HG03060 (cell line): ENCODE results near the gene FLACC1.
"Not testable (repeated sequence)": the region's sequence is repeated elsewhere in the genome, so short reads cannot be mapped to it uniquely, and the experiment has no call there.

Experiments used
- ATAC-seq: cut with Tn5 transposase; IDR thresholded peaks from one replicate; pipeline ENCODE4 v1.9.1; 2021; ENCODE audit warnings: low read depth, moderate number of reproducible peaks; ENCODE audit not compliant: unreplicated experiment

The FLACC1 gene

GRCh38 chr2:201257956-201258665 lies 99.0 kb downstream of the FLACC1 start:
- peak; percentile 47 for ATAC-seq

DNA sequence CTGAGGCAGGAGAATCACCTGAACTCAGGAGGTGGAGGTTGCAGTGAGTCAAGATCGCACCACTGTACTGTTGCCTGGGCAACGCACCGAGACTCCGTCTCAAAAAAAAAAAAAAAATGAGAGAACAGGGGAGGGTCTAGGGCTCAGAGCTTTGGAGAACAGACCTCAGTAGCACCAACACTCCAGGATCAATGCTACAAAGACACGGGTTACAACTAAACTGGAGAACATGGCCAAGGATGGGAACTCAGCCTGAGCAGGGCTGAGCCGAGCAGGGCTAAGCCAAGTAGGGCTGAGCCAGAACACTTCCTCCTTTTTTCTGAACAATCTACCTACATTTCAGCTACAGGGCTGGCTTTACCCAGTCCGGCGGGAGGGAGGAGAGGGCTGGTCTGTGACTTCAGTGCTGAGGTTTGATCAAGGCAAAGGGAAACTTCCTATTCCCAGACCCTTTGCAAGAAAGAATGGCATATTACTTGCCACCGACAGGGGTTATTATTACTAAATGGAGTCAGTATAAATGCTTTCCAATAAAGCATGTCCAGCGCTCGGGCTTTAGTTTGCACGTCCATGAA lies 99.7 kb downstream of the FLACC1 start:
- peak; percentile 22 for ATAC-seq

DNA sequence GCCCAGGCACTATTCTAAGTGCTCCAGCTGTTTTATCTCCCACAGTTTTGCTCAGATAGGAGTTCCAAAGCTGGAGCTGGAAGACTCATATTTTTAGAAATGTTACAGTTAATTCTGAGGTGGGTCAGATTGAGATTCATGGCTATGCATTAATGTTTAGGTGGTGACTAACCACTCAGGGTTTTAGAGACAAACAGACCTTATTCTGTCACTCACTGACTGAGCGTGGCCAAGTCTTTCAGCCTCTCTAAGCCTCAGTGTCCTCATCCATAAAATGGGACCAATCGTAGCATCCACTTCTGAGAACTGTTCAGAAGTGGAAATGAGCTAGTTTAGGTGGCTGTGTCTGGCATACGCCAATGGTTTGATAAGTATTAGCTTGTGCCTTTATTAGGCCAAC lies 101.1 kb downstream of the FLACC1 start:
- ATAC-seq: no peak

- no peak for ATAC-seq
Measured at GRCh38 chr2:201255408-201256033, 101.6 kb downstream of the FLACC1 start.

- no peak for ATAC-seq
Measured at GRCh38 chr2:201254081-201254730, 102.9 kb downstream of the FLACC1 start.

- no peak for ATAC-seq
Measured at GRCh38 chr2:201250741-201251140, 106.4 kb downstream of the FLACC1 start.

DNA sequence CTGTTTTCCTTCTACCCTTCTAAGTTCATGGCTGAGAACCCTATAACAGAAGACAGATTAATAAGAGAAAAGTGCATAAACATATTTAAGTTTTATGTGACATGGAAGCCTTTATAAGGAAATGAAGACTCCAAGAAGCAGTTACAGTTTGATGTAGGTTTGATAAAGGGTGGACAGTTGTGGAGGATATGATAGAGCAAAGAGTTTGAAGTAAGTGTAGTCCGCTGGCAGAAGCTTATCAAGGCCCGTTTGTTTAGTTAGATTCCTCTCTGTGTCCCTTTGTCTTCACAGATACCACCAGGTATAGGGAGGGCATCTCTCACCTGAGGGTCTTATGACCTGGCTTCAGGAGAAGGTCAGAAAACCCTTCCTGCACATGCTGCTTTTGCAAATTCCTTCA lies 107.3 kb downstream of the FLACC1 start:
- ATAC-seq: no peak

GRCh38 chr2:201248288-201248844 lies 108.8 kb downstream of the FLACC1 start:
- ATAC-seq: no peak

DNA sequence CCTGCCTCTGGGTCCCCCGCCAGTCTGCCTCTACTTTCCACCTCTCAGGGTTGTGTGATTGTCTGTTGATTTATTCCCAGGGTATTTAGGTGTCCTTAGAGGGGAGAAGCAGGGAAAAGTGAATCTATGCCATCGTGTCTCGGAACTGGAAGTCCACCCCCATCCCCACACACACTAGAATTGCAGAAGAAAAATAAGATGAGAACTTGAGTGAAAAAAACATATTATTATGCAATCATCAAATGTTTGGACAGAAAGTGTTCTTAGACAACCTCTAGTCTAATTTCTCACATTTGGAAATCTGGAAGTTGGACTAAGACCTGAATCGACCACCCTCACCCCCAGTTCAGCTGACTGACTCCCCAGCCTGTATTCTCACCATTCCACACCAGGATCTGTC lies 110.9 kb downstream of the FLACC1 start:
- ATAC-seq: no peak

DNA sequence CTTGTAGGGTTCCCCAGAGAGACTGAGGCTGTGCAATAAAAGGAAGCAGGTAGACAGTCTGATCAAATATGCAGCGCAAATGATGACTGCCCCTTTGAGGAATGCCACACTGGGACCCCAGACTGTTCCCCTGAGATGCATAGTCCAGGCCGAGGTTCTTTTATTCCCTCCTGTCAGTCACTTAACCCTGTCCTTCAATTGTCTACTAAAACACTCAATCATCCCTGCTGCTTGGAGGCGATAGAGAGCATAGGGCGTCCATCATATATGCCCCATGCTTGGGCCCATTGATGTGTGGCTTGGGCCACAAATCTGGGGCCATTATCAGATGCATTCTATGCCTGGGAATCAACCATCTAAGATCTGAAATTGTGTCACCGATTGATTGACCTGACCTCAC lies 112.3 kb downstream of the FLACC1 start:
- ATAC-seq: no peak

GRCh38 chr2:201242571-201243277 lies 114.4 kb downstream of the FLACC1 start:
- ATAC-seq: no peak

DNA sequence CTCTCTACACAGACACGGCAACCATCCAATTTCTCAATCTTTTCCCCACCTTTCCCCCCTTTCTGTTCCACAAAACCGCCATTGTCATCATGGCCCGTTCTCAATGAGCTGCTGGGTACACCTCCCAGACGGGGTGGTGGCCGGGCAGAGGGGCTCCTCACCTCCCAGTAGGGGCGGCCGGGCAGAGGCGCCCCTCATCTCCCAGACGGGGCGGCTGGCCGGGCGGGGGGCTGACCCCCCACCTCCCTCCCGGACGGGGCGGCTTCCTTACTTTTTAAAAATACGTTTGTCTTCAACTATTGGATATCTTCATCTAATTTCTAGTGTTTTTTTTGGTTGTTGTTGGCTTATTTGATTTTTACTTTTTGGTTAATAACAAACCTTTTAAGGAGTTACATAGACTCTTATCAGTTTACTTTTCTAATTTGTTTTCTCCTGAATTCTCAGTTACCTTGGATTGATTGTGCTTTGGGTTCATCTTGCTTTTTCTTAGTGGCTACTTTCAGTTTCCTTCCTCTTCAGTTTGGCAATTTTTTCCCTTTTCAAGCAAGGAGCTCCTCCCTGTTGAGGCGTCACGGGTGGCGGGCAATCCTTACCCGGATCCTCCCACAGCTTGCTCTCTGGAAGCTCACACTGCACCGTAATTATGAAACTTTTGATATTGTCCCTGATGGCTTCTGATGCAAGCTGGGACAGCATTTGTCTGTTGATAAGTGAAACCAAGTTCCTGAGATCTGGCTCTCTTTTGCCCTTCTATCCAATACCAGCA lies 117.8 kb downstream of the FLACC1 start:
- not testable (repeated sequence) for ATAC-seq
